Thyroid gland (tissue), 4 donors: ENCODE results near the gene SCFD2. TPM values are rescaled to one million over a fixed set of nuclear protein-coding genes. Genes with fewer than 3 reads are reported as not detected.

ENCODE experiments used
- DNase-seq, 2 donors: peaks; one replicate each; pipeline ENCODE4 v3.0.0-alpha.2; 2019
- H3K27ac ChIP-seq, 3 donors: fragments of 200-600 bp; sonication (generic); 1 replicate in 2 of 3; 2 replicates in 1 of 3; pipeline ENCODE4 v1.5.1; 2016 to 2019; ENCODE audit warnings: mild to moderate bottlenecking in 1 of 3, moderate library complexity in 1 of 3
- H3K27me3 ChIP-seq: fragments of 200-600 bp; sonication (generic); one replicate; pipeline ENCODE4 v1.5.1; 2019
- H3K36me3 ChIP-seq, 2 donors: fragments of 200-600 bp; sonication (generic); one replicate each; pipeline ENCODE4 v1.5.1; 2016 to 2019
- H3K4me1 ChIP-seq, 2 donors: fragments of 200-600 bp; sonication (generic); one replicate each; pipeline ENCODE4 v1.5.1; 2017 to 2019
- H3K4me3 ChIP-seq, 3 donors: fragments of 200-600 bp; sonication (generic); replicated peaks in 1 of 3; 1 replicate in 2 of 3; 2 replicates in 1 of 3; pipeline ENCODE4 v1.5.1; 2016; ENCODE audit warnings: mild to moderate bottlenecking in 1 of 3
- H3K9me3 ChIP-seq: fragments of 200-600 bp; sonication (generic); one replicate; pipeline ENCODE4 v1.5.1; 2017
- POLR2A ChIP-seq, 2 donors: fragments of 450-650 bp; IDR thresholded peaks; one replicate each; pipeline ENCODE4 v1.6.1; 2017; ENCODE audit warnings: antibody characterized with exemption in 2 of 2, mild to moderate bottlenecking in 2 of 2, moderate library complexity in 1 of 2
- WGBS, 2 donors: methylation state at CpG; one replicate each; pipeline ENCODE4 v1.1.5; 2017; 5-methylcytosine and 5-hydroxymethylcytosine counted together
- intact Hi-C: fragments of 100-400 bp; cut with DNase I; formaldehyde crosslinking; loops from one replicate; pipeline ENCODE4 v1.15.1; 2023
- total RNA-seq, 4 donors: library from RNA; depleted of rRNA; stranded (reverse); fragments of >200 nt; gene quantifications; one replicate each; pipeline ENCODE4 v1.2.3, GENCODE V29; 2016
- TF ChIP-seq, protein P1 (sequence below), 6 experiments: fragments of 200-600 bp in 3 of 6; fragments of 450-650 bp in 3 of 6; sonication (generic) in 3 of 6; IDR thresholded peaks; one replicate each; pipeline ENCODE4 v1.5.1; 2016 to 2019; ENCODE audit warnings: antibody characterized with exemption in 6 of 6, mild to moderate bottlenecking in 2 of 6, inconsistent platforms in 1 of 6, moderate library complexity in 1 of 6

Gene SCFD2
- total RNA-seq, 4 donors from 2014 or later: 10.3 to 32.9 (median 28.2) TPM

DNA sequence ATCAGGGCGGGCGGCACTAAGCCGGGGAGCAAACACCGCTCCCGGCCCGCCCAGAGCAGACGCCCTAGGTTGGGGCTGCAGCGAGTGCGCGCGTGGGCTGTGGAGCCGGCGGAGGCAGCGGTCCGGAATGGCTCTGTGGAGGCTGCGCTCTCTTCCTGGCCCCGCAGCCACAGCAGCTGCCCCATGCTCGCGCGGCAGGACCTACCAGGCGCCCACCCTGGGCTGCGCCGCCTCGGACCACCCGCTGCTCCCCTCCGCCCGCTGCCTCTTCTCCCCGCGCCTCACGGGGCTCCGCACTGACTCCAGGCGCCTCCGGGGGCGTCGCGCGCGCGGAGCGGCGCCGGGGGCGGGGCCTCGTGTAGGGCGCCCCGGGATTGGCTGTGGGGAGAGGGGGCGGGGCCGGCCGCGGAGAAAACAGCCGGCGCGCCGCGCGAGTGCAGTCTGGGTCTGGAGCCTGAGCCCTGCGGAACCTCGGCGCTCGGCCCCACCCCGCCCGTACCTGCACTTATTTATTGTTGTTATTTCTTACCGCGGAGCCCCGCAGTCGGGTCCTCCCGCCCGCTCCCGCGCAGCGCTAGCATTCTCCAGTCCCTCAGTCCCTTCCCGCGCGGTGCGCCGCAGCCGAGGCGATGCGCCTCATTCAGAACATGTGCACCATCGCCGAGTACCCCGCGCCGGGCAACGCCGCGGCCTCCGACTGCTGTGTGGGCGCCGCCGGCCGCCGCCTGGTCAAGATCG is 503.8 kb downstream of the SCFD2 start, which contains the start of gene RASL11B:
RASL11B (plus strand) TSS at position 439 of the 738 bp plus-strand sequence; CDS start at position 630, 191 bp downstream.
- DNase-seq: peak; percentile 80 to 83
- H3K4me1 ChIP-seq: peaks cover 6 to 23% of the 10 kb centered on the region in 2 donors
- WGBS, 2 donors: 3 to 5% methylated on average over 28 to 32 of the region's 94 CpGs
- H3K9me3 ChIP-seq: no peaks in the 10 kb centered on the region
- TF ChIP-seq, protein P1, sequence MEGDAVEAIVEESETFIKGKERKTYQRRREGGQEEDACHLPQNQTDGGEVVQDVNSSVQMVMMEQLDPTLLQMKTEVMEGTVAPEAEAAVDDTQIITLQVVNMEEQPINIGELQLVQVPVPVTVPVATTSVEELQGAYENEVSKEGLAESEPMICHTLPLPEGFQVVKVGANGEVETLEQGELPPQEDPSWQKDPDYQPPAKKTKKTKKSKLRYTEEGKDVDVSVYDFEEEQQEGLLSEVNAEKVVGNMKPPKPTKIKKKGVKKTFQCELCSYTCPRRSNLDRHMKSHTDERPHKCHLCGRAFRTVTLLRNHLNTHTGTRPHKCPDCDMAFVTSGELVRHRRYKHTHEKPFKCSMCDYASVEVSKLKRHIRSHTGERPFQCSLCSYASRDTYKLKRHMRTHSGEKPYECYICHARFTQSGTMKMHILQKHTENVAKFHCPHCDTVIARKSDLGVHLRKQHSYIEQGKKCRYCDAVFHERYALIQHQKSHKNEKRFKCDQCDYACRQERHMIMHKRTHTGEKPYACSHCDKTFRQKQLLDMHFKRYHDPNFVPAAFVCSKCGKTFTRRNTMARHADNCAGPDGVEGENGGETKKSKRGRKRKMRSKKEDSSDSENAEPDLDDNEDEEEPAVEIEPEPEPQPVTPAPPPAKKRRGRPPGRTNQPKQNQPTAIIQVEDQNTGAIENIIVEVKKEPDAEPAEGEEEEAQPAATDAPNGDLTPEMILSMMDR (IDR thresholded peaks at IDR 0.05): peak in 3 of 6 experiments; percentile 25 to 49 (median 47)
- peak in 1 of 2 donors; percentile 82 for TF ChIP-seq POLR2A (IDR thresholded peaks at IDR 0.05)
- intact Hi-C loops: loop anchor here (5.0 kb wide), 1 partner anchor 145 kb away; no protein-coding TSS in a partner anchor
- H3K4me3 ChIP-seq: peak within 1 kb of the TSS; percentile 9 to 48 (median 30)
- H3K27me3 ChIP-seq: no peaks in the 10 kb centered on the region
- H3K27ac ChIP-seq: no peak within 1 kb of the TSS
- H3K36me3 ChIP-seq: no peaks in the 10 kb centered on the region

DNA sequence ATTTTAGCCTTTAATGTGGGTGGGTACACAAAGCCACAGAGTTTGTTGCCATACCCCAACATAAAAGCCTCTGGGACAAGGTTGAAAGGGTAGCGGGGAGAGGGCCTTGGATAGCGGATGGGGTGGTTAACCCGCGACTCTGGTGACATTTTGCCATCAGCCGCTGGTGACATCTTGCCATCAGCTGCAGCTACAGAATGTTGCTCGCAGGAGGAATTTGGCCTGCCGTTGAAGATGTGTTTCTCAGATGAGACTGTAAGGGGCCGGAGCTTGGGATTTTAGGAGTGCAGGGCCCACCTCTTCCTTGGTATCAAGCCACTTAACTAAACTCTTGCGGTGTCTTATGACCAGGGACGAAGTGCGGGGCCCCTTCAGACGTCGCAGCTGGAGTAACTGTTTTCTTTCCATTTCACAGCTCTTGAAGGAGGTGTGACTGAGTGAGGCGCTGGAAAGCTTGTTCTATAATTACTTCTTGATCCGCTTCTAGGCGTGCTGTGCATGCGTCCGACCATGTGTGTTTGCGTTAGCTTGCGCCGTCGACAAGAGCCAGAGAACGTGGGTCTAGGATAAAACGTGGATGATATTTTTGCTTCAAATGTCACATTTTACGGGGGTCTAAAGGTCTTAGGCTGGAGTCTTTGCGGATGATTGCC is 504.6 kb downstream of the SCFD2 start:
- intact Hi-C loops: loop anchor here (5.0 kb wide), 1 partner anchor 144 kb away; no protein-coding TSS in a partner anchor
- DNase-seq: peak; percentile 11 to 23
- TF ChIP-seq, protein P1 (IDR thresholded peaks at IDR 0.05): no peak
- TF ChIP-seq POLR2A (IDR thresholded peaks at IDR 0.05): no peak
- Histone ChIP-seq H3K4me1 (peaks cover 6 to 23% of the 10 kb centered on the region in 2 donors), H3K27ac (no peak overlapping the region), H3K4me3 (peak overlapping the region in 2 of 3 donors; percentile 9 to 48), H3K27me3 (no peaks in the 10 kb centered on the region), H3K9me3 (no peaks in the 10 kb centered on the region), H3K36me3 (no peaks in the 10 kb centered on the region)
- WGBS, 2 donors: 25 to 32% methylated on average over 25 to 26 of the region's 26 CpGs

DNA sequence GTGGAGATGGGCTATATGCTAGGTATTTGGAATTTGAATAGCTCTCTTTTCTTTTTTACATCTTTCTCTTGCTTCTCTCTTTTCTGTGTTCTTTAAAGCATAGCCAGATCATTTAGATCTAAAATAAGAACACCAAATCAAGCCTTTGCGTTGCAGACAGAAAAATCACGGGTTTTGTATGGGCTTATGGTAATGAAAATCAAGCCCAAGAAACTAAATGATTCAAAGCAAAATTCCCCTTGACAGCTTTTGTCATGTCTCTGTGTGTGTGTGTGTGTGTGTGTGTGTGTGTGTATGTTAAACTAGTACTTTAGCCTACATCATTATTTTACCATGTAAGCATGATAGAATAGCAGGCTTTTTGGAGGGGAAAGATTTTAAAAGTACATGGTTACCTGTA is 505.5 kb downstream of the SCFD2 start:
- no peak overlapping the region for H3K27ac ChIP-seq
- H3K4me3 ChIP-seq: no peak overlapping the region
- H3K4me1 ChIP-seq: peaks cover 6 to 23% of the 10 kb centered on the region in 2 donors
- intact Hi-C loops: loop anchor here (5.0 kb wide), 1 partner anchor 143 kb away; no protein-coding TSS in a partner anchor
- no peaks in the 10 kb centered on the region for H3K36me3 ChIP-seq
- no peaks in the 10 kb centered on the region for H3K9me3 ChIP-seq
- H3K27me3 ChIP-seq: no peaks in the 10 kb centered on the region
- DNase-seq: no peak
- WGBS, 2 donors: 89 to 91% methylated on average over 2 of the region's 2 CpGs
- TF ChIP-seq POLR2A (IDR thresholded peaks at IDR 0.05): no peak
- TF ChIP-seq, protein P1 (IDR thresholded peaks at IDR 0.05): no peak

DNA sequence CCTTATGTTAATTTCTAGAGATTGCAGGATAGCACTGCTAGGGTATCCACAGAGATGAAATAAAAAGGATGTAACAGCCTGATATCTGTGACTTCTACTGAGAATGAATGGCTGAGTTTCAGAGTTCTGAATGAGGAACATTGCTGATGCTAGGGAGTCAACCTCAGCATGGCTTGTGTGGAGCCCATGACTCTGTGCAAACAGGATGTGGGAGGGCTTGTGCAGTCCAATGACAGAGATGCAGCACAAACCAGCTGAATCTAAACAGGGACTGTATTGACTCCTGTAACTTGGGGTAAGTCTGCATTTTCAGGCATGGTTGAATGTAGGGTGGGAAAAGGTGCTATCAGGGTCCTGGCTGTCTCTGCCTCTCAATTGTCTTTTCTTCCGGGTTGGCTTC is 509.1 kb downstream of the SCFD2 start:
- DNase-seq: no peak
- Histone ChIP-seq H3K4me1 (peaks cover 0 to 19% of the 10 kb centered on the region in 2 donors), H3K36me3 (no peaks in the 10 kb centered on the region), H3K9me3 (no peaks in the 10 kb centered on the region), H3K4me3 (no peak overlapping the region), H3K27me3 (no peaks in the 10 kb centered on the region), H3K27ac (no peak overlapping the region)
- 100% methylated on average over 1 of the region's 1 CpG for WGBS, 2 donors
- intact Hi-C loops: no loop called here
- no peak for TF ChIP-seq POLR2A (IDR thresholded peaks at IDR 0.05)
- TF ChIP-seq, protein P1 (IDR thresholded peaks at IDR 0.05): no peak

DNA sequence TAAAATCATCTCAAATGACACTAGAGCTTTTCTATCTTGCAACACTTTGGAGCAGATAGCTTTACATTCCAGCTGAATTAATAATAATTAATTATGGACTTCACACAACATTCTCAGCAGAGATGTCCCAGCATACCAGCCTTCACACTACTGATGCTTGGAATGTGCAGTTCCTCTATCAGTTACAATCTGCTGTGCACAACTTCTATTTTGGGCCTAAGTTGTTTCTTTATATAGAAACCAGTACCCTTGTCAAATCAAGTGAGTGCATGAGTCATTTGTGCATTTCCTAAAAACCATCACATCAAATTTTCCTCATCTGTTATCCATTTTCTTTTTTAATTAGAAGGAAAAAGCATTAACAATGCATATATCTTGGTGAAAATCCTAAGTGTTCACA is 512.5 kb downstream of the SCFD2 start:
- intact Hi-C loops: no loop called here
- H3K27ac ChIP-seq: no peak overlapping the region
- H3K4me1 ChIP-seq: peaks cover 0 to 13% of the 10 kb centered on the region in 2 donors
- no peak for DNase-seq
- no peaks in the 10 kb centered on the region for H3K36me3 ChIP-seq
- TF ChIP-seq, protein P1 (IDR thresholded peaks at IDR 0.05): no peak
- TF ChIP-seq POLR2A (IDR thresholded peaks at IDR 0.05): no peak
- H3K27me3 ChIP-seq: no peaks in the 10 kb centered on the region
- H3K4me3 ChIP-seq: no peak overlapping the region
- H3K9me3 ChIP-seq: no peaks in the 10 kb centered on the region
